ENCODE measurements around the gene KIFC3.

KIFC3 gene

DNA sequence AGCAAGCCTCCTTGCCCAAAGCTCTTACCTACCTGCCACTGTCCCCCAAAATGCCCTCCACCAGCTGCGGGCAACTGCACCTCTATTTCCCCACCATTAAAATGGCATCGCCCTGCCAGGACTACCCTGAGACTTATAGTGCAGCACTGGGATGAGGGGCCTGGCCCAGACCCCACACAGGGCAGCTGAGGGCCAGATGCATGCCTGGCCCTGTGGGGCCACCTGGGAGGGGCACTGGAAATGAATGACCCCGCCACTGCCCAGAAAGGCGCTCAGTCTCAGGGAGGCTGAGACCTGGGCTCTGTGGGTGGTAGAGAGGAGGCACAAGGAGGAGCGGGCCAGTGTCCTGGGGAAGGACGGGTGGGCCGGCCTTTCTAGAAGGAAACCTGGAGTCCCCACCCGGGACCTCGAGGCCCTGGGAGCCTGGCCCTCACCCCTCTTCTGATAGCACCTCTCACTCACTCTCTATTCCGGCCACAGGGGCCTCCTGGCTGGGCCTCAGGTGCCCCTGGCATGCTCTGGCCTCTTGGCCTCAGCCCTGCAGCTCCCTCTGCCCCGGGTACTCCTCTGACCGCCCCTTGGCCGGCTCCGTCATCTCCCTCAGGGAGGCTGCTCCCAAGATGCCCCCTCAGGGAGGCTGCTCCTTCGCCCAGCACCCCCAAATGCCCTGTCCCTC is 39.8 kb downstream of the KIFC3 start:
- Mint-ChIP-seq H3K27me3 (ENCODE audit: low read depth, poor library complexity) (peaks cover 3% of the 10 kb centered on the region), H3K4me3 (no peak overlapping the region), H3K4me1 (peaks cover 22% of the 10 kb centered on the region), H3K9me3 (no peaks in the 10 kb centered on the region), H3K36me3 (ENCODE audit: low read depth) (no peaks in the 10 kb centered on the region), H3K27ac (no peak overlapping the region)
- no peak for DNase-seq
- TF ChIP-seq, protein P1, sequence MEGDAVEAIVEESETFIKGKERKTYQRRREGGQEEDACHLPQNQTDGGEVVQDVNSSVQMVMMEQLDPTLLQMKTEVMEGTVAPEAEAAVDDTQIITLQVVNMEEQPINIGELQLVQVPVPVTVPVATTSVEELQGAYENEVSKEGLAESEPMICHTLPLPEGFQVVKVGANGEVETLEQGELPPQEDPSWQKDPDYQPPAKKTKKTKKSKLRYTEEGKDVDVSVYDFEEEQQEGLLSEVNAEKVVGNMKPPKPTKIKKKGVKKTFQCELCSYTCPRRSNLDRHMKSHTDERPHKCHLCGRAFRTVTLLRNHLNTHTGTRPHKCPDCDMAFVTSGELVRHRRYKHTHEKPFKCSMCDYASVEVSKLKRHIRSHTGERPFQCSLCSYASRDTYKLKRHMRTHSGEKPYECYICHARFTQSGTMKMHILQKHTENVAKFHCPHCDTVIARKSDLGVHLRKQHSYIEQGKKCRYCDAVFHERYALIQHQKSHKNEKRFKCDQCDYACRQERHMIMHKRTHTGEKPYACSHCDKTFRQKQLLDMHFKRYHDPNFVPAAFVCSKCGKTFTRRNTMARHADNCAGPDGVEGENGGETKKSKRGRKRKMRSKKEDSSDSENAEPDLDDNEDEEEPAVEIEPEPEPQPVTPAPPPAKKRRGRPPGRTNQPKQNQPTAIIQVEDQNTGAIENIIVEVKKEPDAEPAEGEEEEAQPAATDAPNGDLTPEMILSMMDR (IDR thresholded peaks at IDR 0.05) = no peak

DNA sequence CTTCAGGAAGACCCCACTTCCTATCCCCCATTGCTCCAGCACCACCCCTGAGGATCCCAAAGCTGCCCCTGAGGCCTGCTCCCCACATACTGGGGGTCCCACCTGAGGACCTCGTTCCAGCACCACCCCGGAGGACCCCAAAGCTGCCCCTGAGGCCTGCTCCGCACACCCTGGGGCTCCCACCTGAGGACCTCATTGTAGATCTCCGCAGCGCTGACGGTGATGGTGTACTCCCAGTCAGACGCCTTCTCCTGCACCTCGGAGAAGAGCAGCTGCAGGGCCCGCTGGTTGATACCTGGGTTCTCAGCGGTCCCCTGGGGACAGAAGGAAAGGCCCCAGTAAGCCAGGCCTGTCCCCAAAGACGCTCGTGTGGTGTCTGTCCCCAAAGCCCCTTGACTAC is 40.3 kb downstream of the KIFC3 start:
- H3K9me3 Mint-ChIP-seq = no peaks in the 10 kb centered on the region
- peaks cover 22% of the 10 kb centered on the region for H3K4me1 Mint-ChIP-seq
- H3K4me3 Mint-ChIP-seq = no peak overlapping the region
- DNase-seq = no peak
- H3K27ac Mint-ChIP-seq = no peak overlapping the region
- H3K36me3 Mint-ChIP-seq (ENCODE audit: low read depth) = no peaks in the 10 kb centered on the region
- TF ChIP-seq, protein P1 (IDR thresholded peaks at IDR 0.05) = no peak
- H3K27me3 Mint-ChIP-seq (ENCODE audit: low read depth, poor library complexity) = peaks cover 3% of the 10 kb centered on the region

DNA sequence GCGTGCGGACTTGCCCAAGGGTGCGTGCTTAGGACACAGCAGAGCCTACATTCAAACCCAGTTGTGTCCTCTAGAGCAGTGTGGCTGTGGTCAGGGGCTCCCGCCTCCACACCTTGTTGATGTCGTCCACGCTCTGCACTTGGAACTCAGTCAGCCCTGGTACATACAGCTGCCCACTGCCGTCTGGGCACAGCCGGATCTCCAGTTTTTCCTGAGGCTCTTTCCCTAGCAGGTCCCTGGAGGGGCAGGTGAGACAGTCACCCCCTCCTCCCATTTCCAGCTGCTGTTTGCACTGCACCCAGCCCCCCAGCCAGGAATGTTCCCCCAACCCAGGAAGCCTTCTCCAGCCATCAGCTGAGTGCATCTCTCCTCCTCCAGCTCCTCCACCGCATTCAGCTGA is 41.0 kb downstream of the KIFC3 start:
- peaks cover under 1% of the 10 kb centered on the region for H3K36me3 Mint-ChIP-seq (ENCODE audit: low read depth)
- no peaks in the 10 kb centered on the region for H3K9me3 Mint-ChIP-seq
- peaks cover 3% of the 10 kb centered on the region for H3K27me3 Mint-ChIP-seq (ENCODE audit: low read depth, poor library complexity)
- H3K27ac Mint-ChIP-seq = peak overlapping the region; percentile 91
- H3K4me1 Mint-ChIP-seq = peaks cover 22% of the 10 kb centered on the region
- H3K4me3 Mint-ChIP-seq = no peak overlapping the region
- TF ChIP-seq, protein P1 (IDR thresholded peaks at IDR 0.05) = no peak
- no peak for DNase-seq

DNA sequence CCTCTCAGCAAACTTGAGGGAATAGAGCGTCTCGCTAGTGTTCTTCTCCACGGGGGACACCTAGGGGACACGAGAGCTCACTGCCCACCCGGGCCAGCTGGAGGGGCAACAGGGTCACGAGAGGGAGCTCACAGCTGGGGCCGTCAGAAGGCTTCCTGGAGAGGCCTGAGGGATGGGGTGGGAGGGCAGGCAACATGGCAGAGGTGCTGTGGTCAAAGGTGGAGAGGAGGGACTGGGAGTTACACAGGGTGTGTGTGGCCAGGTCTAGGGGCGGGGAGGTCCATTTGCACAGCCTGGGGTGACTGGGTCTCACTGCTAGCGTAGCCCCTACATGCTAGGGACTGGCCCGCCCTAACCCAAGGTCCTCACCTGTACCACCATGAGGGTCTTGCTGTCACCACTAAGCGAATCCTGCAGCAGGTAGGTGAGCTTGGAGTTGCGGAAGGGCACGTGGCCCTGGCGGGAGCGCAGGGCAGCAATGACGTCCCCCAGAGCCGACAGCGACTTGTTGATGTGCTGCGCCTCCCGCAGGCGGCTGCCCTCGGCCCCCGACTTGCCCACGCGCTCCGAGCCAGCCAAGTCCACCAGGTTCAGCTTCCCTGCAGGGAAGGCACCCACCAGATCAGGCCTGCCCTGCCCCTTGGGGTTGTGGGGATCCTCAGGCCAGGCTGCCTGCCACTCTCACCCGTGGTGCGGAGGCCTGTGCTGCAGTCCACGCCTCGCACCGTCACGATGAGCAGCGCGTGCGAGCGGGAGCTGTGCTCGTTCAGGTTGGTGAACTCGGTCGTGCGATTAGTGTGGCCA is 41.7 kb downstream of the KIFC3 start:
- peaks cover 8% of the 10 kb centered on the region for H3K36me3 Mint-ChIP-seq (ENCODE audit: low read depth)
- H3K4me1 Mint-ChIP-seq = peaks cover 22% of the 10 kb centered on the region
- DNase-seq = no peak
- H3K9me3 Mint-ChIP-seq = no peaks in the 10 kb centered on the region
- H3K27me3 Mint-ChIP-seq (ENCODE audit: low read depth, poor library complexity) = no peaks in the 10 kb centered on the region
- TF ChIP-seq, protein P1 (IDR thresholded peaks at IDR 0.05) = no peak
- peak overlapping the region; percentile 57 for H3K27ac Mint-ChIP-seq
- H3K4me3 Mint-ChIP-seq = no peak overlapping the region

DNA sequence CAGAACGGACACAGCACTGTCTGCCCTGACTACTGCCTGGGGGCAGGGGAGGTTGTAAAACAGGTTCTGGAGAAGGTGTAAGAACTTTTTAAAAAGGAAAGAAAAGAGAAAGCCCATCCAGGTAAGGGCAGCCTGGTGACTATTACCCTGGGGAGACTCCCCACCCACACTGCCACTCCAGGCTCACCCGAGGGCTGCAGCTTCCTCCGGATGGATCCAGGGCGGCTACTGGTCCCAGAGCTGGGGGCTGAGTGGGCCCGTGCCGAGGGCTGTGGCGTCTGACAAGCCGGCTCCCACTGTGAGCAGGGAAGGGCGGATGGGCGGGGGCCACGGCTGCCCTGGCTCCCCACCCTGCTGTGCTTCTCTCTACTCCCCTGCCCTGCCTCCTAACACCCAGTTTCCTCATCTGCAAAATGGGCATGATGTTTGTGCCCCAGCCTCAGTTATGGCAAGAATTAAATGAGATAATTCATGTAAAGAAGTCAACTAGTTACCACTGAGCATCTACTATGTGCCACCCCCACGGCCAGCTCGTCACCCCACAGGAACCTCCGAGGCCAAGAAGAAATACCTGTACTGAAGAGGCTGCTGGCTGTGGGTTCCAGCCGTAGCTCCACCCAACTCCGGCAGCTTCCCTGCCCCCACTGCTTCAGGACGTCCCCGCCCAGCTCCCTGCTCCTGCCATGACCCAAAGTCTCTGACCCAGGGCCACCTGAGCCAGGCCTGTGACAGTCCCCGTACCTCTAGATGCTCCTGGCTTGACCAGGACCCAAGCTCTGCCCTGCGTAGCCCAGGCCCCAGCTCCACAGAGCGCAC is 42.5 kb downstream of the KIFC3 start:
- Mint-ChIP-seq H3K4me3 (no peak overlapping the region), H3K9me3 (no peaks in the 10 kb centered on the region), H3K4me1 (peaks cover 17% of the 10 kb centered on the region), H3K27me3 (ENCODE audit: low read depth, poor library complexity) (no peaks in the 10 kb centered on the region), H3K27ac (peak overlapping the region; percentile 57), H3K36me3 (ENCODE audit: low read depth) (peaks cover 8% of the 10 kb centered on the region)
- DNase-seq = no peak
- TF ChIP-seq, protein P1 (IDR thresholded peaks at IDR 0.05) = no peak
